Islet of Langerhans (tissue), 1 donor: Measurements from ENCODE around the gene KCNMB2.
"Not testable (repeated sequence)": the region's sequence is repeated elsewhere in the genome, so short reads cannot be mapped to it uniquely, and the experiment has no call there.

Source experiments
- FAIRE-seq: peaks from one replicate; lab custom pipeline; 2011; peaks lifted over from hg19 to GRCh38; lab: Jason Lieb, UNC

Gene KCNMB2

DNA sequence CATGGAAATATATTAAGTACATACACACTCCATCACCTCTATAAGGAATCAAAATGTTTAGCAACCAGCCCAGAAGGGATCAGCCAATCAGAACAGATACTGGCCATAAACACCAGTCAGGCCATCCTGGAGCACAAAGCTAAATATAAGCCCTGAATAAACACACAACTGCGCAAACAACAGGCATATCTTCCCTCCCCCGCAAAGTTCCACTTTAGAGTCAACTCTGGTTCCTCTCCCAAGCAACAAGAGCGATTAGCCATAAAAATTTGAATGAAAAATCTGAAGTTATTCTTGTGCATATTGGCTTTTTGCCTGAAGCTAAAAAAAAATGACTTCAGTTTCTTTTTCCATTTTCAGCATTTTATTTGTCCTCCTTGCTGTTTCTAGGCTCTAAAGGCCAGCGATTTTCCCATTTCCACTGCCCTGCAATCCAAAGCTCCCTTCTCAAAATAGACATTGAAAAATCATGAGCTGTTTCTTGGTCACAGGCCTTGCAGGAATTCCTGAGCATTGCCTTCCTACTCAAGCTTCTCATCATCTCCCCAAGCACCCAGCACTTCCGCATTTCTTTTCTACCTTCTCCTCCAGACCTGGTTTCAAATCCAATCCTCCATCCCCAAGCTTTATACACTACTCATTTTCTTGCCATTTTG lies 287.5 kb downstream of the KCNMB2 start:
- FAIRE-seq = peak; percentile 27

DNA sequence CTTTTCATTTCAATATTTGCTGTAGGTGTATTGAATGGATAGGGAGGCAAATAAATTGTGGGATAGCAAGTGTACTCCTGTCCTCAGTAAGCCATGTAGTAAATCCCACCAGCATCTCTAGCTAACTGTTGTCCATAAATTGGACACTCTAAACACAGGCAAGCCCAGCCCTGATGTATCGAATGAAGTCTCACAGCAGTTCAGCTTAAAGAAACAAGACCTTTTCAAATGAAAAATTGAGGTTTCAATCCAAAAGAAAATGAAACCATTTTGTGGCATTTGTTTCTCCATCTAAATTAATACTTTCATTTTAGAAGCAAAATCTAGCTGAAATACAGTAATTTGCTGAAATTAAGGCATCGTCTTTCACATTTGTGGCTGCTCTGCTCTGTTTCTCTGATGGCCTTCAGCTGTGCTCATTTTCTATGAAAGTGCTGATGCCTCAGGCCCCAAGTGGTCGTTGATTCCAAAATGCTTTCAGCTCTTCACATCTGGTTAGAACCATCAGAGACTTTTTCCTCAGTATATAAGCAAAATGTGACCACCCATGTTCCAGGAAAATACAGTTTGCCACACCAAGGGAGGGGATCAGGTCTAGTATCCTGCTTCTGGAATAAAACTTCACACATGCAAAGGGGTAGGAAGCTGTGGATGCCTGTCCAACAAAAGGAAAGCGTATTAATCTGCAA lies 290.3 kb downstream of the KCNMB2 start:
- no peak for FAIRE-seq

DNA sequence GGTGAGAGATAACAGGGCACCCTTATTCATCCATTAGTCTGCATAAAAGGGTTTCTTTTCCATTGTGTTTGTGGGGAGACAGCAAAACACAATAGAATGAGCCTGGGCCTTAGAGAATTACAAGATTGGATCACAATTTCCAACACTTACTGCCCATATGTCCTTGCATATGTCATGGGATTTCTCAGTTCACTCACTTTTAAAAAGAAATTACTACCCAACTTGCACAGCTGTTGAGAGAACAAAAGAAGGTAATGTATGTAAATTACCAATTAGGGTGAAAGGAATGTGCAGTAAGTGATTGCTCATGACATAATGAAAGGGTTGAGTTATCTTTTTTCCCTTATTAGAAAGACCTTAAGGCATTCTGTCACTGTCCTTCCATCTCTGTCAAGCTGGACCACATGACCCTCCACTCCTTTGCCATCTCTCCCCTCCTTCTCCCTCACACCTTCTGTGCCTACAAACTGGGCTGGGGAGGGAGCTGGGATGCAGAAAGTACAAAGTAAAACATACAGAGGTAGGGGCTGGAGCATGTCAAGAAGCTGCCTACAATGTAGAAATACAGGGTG lies 291.1 kb downstream of the KCNMB2 start:
- FAIRE-seq = no peak

- FAIRE-seq = no peak
Measured at GRCh38 chr3:178833695-178834094, 297.5 kb downstream of the KCNMB2 start.

DNA sequence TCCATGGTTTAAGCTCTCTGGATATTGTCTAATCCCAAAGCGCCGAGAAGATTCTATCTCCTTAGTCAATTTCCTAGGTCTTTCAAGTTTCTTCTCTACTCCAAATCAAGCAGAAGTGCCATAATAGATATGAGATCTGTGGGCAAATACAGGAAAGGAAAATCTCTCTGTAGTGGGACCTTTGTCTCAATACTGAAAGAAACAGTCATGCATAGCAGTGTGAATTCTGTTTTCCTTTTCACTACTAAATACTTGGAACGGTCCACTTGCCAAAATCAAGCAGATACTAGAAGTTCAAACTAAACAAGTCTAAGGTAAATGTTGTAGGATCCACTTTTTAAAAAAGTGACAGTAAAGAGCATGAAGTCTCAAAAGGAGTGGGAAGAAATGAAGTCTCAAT lies 298.8 kb downstream of the KCNMB2 start:
- FAIRE-seq = no peak

GRCh38 chr3:178837512-178837911 lies 301.3 kb downstream of the KCNMB2 start:
- FAIRE-seq = no peak

- no peak for FAIRE-seq
Measured at GRCh38 chr3:178840586-178840985, 304.4 kb downstream of the KCNMB2 start.

- FAIRE-seq = no peak
Measured at GRCh38 chr3:178841011-178841410, 304.8 kb downstream of the KCNMB2 start.

DNA sequence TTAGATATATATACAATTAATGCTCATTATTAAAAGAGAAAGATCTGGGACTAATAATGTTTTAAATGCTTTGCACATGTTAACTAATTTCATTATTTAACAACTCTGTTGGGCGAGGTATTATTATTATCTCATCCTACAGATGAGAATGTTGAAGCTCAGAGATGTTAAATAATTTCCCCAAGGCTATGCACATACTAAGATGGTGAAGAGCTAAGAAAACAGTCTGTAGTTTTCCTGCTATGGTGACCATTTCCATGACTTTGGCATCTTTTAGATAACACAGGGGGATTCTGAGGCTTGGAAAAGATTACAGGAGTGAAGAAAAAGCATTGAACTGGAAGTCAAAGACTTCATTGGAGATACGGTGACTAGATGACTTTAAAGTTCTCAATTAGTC lies 308.7 kb downstream of the KCNMB2 start:
- no peak for FAIRE-seq

GRCh38 chr3:178845420-178846118 lies 309.3 kb downstream of the KCNMB2 start:
- FAIRE-seq = no peak

- FAIRE-seq = no peak
Measured at GRCh38 chr3:178847190-178847589, 311.0 kb downstream of the KCNMB2 start.

- FAIRE-seq = no peak
Measured at GRCh38 chr3:178849199-178849910, 313.1 kb downstream of the KCNMB2 start.

DNA sequence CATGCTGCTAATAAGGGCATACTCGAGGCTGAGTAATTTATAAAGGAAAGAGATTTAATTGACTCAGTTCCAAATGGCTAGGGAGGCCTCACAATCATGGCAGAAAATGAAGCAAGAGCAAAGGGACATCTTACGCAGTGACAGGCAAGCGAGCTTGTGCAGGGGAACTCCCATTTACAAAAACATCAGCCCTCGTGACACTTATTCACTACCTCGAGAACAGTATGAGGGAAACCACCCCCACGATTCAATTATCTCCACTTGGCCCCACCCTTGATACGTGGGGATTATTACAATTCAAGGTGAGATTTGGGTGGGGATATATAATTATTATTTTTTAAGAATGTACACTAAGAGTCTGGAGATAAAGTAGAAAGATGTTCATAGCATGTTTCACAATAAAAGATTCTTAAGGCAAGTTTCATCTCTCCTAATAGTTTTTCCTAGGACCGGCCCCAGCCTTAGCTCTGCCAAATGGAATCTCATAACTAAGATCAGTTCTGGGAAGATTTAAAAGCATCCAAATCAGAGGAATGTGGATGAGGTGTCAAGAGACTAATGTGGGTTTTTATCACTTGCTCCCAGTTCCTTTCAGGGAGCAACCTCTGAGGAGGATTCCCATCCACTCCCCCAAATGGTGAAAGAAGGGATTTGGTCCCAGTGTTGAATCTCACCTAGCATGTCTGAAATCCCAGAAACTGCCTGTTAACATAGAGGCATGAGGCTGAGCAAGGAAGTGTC lies 314.4 kb downstream of the KCNMB2 start:
- no peak for FAIRE-seq

GRCh38 chr3:178851564-178851963 lies 315.3 kb downstream of the KCNMB2 start:
- FAIRE-seq = no peak

GRCh38 chr3:178856804-178857203 lies 320.6 kb downstream of the KCNMB2 start:
- FAIRE-seq = no peak

DNA sequence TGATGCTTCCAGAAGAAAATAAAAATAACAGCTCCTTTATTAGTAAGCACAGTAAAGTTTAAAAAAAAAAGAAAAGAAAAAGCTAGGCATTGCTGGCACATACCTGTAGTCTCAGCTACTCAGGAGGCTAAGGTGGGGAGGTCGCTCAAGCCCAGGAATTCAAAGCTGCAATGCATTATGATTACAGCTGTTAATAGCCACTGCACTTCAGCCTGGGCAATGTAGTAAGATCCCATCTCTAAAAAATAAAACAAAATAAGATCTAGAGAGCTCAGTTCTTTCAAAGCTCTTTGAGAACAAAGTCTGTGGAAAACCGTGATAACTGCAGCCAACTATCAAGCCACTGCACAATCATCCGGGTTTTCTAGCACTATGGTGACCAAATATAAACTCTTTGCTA lies 323.1 kb downstream of the KCNMB2 start:
- no peak for FAIRE-seq

DNA sequence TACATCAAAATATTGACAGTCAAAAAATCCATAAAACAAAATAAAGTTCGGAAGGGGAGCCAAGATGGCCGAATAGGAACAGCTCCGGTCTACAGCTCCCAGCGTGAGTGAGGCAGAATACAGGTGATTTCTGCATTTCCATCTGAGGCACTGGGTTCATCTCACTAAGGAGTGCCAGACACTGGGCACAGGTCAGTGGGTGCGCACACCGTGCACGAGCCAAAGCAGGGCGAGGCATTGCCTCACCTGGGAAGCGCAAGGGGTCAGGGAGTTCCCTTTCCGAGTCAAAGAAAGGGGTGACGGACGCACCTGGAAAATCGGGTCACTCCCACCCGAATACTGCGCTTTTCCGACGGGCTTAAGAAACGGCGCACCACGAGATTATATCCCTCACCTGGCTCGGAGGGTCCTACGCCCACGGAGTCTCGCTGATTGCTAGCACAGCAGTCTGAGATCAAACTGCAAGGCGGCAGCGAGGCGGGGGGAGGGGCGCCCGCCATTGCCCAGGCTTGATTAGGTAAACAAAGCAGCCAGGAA lies 323.7 kb downstream of the KCNMB2 start:
- not testable (repeated sequence) for FAIRE-seq

DNA sequence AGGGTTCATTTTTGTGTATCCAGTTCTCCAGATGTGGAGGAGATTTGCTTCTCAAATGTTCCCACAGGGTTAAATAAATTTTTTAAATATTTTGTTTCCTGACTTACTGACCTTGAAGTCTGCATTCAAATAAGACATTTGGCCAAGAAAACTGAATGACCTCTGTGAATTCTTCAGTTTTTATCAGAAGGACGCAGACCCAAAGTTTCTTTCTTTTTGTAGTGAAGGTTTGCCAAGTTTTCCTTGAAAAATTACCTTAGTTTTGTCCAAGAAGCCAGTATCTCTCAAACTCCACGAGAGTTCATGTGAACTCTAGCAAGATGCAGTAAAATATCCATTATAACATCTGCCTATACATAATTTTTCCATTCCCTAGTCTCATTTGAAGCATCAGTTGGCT lies 332.4 kb downstream of the KCNMB2 start:
- no peak for FAIRE-seq

GRCh38 chr3:178870085-178870484 lies 333.8 kb downstream of the KCNMB2 start:
- FAIRE-seq = no peak

DNA sequence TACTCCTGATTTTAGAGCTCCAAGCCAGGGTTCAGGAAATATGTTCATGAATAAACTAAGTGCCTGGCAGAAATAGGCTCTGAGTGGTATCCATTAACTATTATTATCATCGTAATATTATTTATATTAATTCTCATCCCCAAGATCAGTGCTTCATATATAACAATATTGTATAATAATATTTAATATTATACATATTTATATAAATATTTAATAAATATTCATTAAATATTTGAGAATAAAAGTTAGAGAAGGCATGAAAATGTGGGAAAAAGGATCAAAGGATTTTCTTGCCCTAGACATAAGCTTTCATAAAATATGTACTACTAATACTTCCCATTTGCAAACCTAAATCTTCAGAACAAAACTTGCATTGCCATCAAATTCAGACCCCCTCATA lies 338.9 kb downstream of the KCNMB2 start:
- FAIRE-seq = no peak

- no peak for FAIRE-seq
Measured at GRCh38 chr3:178875836-178876235, 339.6 kb downstream of the KCNMB2 start.

DNA sequence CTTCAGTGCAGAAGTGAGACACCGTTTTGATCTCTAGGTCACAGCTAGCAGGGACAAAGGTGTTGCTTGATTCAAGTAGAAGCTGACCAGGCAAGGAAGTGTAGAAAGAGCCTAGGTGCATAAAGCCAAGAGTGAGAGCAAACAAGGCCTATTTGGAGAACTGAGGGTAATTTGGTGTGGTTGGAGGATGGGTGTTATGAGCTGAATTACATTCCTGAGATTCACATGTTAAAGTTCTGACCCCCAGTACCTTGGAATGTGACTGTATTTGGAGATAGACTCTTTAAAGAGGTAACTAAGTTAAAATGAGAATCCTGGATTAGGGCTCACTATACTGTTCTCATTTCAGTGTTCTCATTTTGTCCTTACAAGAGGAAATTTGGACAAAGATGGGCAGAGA lies 344.0 kb downstream of the KCNMB2 start:
- FAIRE-seq = no peak
